ENCODE measurements around the gene ARPP21.

GRCh38 chr3:35645189-35645588 lies 5.9 kb downstream of the ARPP21 start:
- TF ChIP-seq CTCF (conservative IDR thresholded peaks at IDR 0.05; ENCODE audit: low read depth, low read length) (no peak), EZH2phosphoT487 (IDR thresholded peaks at IDR 0.05; ENCODE audit: borderline replicate concordance, low read length) (no peak)
